AG10803 (cell line): ENCODE measurements around the gene ADH1B.

Experiments used
- DNase-seq: peaks from one replicate; pipeline ENCODE4 v3.0.0; 2010; ENCODE audit warnings: low read depth
- H3K4me3 ChIP-seq: 2 replicates; pipeline ENCODE4 v1.5.1; 2011; ENCODE audit warnings: mild to moderate bottlenecking, low read length, control low read depth
- CTCF ChIP-seq: conservative IDR thresholded peaks from 2 replicates; pipeline ENCODE4 v1.5.1; 2011; ENCODE audit warnings: mild to moderate bottlenecking, low read length, control low read depth, inconsistent platforms

Gene ADH1B

GRCh38 chr4:99301376-99302164, 19.6 kb downstream of the ADH1B start:
- TF ChIP-seq CTCF = no peak

GRCh38 chr4:99300934-99301333, 20.3 kb downstream of the ADH1B start:
- peak; percentile 100 for DNase-seq
- H3K4me3 ChIP-seq = no peak overlapping the region
- TF ChIP-seq CTCF = no peak

More at GRCh38 chr4:99301376-99302164, 19.6 kb downstream of the ADH1B start:
- H3K4me3 ChIP-seq = no peak overlapping the region
- DNase-seq = peak; percentile 84

GRCh38 chr4:99293357-99293756, 27.8 kb downstream of the ADH1B start:
- DNase-seq = no peak
- no peak overlapping the region for H3K4me3 ChIP-seq
- no peak for TF ChIP-seq CTCF

GRCh38 chr4:99290848-99291786, 30.1 kb downstream of the ADH1B start, which contains the start of gene ADH1A:
Gene ADH1A (minus strand): TSS chr4:99290985. CDS start chr4:99290914, 71 bp downstream.
- no peak for DNase-seq
- no peak within 1 kb of the TSS for H3K4me3 ChIP-seq
- no peak for TF ChIP-seq CTCF

- H3K4me3 ChIP-seq = no peak overlapping the region
- DNase-seq = no peak
- TF ChIP-seq CTCF = no peak
Observed at GRCh38 chr4:99285387-99285786, 35.8 kb downstream of the ADH1B start.

- DNase-seq = no peak
- no peak overlapping the region for H3K4me3 ChIP-seq
- TF ChIP-seq CTCF = no peak
Observed at GRCh38 chr4:99282731-99283130, 38.5 kb downstream of the ADH1B start.

GRCh38 chr4:99281261-99281660, 39.9 kb downstream of the ADH1B start:
- no peak for TF ChIP-seq CTCF
- DNase-seq = no peak

More at GRCh38 chr4:99281261-99281660, 39.9 kb downstream of the ADH1B start:
- no peak overlapping the region for H3K4me3 ChIP-seq
